ENCODE data around the gene SUOX.
"Not testable (repeated sequence)": the region's sequence is repeated elsewhere in the genome, so short reads cannot be mapped to it uniquely, and the experiment has no call there.

The SUOX gene

DNA sequence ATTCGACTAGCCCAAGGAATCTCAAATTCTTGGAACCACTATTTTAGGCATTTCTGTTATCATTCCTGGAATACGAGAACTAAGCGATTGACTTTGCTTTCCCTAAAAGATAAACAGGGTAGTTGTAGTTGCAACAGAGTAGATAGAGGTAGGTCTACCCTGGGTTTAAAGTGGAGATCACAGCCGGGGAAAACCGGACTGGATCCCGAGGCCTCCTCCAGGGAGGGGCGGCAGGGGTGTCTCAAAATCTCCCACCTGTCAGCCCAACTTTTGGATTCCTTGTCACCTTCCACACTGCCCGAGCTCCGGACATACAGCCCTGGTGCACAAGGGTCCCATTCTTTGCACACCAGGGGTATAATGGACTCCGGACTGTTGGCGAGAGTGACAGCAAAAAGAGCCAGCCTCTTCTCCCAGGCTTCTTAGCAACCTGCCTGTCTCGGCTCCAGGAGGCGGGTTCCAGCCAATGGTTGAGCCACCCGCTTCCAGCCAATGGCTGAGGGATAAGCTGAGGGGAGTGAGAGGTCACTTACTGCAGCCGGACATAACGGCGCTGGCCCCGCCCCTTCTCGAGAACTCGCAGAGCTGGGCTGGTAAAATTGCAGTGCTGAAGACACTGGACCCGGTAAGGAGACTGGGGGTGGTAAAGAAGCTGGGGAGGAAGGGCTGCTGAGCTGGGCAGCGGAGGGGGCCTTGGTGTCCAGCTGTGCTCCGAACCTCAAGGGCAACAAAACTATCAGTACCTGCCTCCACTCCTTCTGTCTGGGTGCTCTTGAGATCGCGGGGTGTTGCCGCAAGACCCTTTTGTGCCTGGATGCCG is at the start of gene SUOX:
Gene SUOX, plus strand, starts transcription at position 562 of the 820 bp plus-strand sequence. CDS start 4,946 bp downstream, outside the sequence.
- ATAC-seq, result peak; percentile 80
- DNase-seq, result peak; percentile 63

DNA sequence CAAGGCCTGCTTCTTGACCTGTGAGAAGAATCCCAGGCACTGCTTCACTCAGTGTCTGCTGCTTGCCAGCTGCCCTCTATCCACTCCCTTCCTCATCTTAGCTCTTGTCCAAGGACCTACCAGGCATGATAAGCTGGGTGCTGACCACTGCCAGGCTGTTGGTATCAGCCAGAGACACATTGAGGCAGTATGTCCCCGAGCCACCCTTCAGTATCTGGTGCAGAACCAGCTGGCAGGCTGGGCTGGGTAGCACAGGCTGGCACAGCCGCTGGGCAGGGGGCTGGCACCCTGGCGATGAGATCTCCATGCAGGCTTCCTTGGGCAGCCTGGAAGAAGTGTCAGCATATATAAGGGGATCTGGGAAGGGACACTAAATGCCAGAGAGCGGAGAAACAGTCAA is 41.7 kb upstream of the SUOX start:
- ATAC-seq, result no peak
- no peak for DNase-seq

- peak; percentile 76 for ATAC-seq
- peak; percentile 63 for DNase-seq
These were observed 41.1 kb upstream of the SUOX start for GRCh38 chr12:55955800-55956508.

DNA sequence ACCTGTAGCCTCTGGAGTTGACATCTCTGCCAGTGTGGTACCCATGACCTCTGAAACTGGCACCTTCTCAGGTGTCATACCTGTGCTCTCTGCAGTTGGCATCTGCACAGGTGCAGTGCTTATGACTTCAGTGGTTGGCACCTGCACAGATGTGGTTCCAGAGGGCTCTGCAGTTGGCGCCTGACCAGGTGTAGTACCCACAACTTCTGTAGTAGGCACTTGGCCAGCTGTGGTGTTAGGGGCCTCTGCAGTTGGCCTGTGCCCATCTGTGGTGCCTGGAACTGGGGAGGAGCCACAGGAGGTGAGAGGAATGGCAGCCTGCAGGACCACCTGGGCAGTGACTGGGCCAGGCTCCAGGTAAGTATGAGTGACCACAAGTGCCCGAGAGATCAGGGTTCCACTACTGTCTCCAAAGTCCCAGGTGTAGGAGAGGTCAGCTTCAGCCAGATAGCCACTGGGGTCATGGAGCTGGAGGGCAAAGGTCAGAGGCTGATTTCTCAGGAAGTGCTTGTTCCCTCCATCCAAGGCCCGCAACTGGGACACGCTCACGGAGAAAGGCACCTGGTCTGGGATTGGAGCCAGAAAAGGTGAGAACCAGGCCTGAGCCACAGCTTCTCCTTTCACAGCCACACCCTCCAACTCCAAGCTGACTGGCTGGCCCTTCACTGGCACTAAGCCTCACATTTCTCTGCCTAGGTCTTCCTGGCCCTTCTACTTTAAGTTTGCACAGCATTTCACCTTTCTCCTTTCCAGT is 39.8 kb upstream of the SUOX start:
- DNase-seq (no peak), ATAC-seq (no peak)

GRCh38 chr12:55963760-55964159 is 33.3 kb upstream of the SUOX start:
- no peak for DNase-seq
- no peak for ATAC-seq

GRCh38 chr12:55965240-55965639 is 31.8 kb upstream of the SUOX start:
- no peak for DNase-seq
- no peak for ATAC-seq

DNA sequence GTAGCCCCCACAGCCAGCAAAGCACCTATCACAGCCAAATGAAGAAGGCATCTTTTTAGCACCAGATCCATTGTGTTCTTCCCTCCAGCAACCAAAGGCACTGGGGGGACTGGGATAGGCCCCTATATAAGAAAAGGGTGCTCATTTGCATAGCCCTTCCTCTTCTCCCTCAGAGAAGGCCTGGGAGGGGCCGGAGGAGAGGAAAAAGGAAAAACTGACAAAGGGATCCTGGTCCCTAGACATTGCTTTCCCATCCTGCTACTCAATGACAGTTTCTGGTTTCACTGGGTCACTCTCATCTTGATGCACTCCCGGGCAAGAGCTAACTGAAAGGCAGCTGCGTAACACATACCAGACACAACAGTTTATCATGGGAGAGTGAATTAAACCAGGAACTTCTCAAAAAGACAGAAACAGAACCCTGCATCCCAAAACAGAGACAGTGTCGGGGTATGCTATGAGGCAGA is 31.1 kb upstream of the SUOX start, which contains the start of gene PMEL:
Gene PMEL, minus strand, starts transcription at position 102 of the 467 bp plus-strand sequence. Its CDS starts 31 bp downstream, at position 71.
- ATAC-seq (no peak), DNase-seq (no peak)

- DNase-seq (peak; percentile 97), ATAC-seq (peak; percentile 96)
These were observed 30.4 kb upstream of the SUOX start, which contains the start of gene CDK2 for GRCh38 chr12:55966408-55967281. TSS of gene CDK2 (plus strand) at chr12:55966830. CDS start at chr12:55967009, 179 bp downstream.

GRCh38 chr12:55969356-55969755 is 27.7 kb upstream of the SUOX start:
- DNase-seq, result no peak
- ATAC-seq, result no peak

DNA sequence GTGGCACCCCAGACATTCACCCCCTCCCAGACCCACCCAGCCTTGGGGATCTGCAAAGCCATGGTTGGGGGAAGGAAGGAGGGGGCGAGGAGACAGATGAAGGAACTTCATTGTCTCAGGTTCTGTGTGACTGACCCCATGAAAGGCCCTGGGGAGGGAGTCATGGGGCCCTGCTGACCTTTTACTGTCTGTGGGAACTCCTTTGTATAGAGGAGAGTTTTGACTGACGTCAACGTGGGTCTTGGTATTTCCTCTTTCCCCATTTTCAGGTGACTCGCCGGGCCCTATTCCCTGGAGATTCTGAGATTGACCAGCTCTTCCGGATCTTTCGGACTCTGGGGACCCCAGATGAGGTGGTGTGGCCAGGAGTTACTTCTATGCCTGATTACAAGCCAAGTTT is 26.3 kb upstream of the SUOX start:
- no peak for ATAC-seq
- no peak for DNase-seq

DNA sequence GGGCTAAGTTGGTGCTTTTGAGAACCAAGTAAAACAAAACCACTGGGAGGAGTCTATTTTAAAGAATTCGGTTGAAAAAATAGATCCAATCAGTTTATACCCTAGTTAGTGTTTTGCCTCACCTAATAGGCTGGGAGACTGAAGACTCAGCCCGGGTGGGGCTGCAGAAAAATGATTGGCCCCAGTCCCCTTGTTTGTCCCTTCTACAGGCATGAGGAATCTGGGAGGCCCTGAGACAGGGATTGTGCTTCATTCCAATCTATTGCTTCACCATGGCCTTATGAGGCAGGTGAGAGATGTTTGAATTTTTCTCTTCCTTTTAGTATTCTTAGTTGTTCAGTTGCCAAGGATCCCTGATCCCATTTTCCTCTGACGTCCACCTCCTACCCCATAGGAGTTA is 25.0 kb upstream of the SUOX start:
- no peak for ATAC-seq
- DNase-seq, result no peak

GRCh38 chr12:55972456-55972855 is 24.6 kb upstream of the SUOX start:
- DNase-seq (no peak), ATAC-seq (no peak)

DNA sequence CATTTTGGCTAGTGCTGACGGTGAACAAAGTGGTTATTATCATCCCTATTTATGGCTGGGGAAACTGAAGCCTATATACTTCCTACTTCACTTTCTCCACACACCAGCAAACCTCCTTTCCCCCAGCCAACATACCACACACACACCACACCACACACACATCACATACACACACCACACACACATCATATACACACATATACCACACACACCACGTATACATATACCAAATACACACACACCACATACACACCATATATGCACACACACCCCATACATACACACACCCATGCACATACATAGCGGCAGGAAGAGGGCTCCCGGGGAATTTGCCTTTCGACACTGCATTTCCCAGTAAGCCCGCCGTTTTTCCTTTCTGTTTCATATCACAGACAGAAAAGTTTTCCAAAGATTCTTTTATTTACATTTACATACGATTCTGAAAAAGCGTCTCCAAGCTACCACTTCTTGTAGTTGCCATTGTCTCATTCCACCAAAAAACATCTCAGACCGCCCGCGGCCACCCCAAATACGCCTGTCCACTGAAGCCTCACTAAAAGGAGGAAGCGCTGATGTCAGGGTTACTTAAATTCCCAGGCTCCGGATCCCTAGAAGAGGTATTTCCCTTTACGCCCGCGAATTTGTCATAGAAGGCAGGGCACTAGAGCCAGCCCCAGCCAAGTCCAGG is 24.0 kb upstream of the SUOX start:
- ATAC-seq (no peak), DNase-seq (no peak)

DNA sequence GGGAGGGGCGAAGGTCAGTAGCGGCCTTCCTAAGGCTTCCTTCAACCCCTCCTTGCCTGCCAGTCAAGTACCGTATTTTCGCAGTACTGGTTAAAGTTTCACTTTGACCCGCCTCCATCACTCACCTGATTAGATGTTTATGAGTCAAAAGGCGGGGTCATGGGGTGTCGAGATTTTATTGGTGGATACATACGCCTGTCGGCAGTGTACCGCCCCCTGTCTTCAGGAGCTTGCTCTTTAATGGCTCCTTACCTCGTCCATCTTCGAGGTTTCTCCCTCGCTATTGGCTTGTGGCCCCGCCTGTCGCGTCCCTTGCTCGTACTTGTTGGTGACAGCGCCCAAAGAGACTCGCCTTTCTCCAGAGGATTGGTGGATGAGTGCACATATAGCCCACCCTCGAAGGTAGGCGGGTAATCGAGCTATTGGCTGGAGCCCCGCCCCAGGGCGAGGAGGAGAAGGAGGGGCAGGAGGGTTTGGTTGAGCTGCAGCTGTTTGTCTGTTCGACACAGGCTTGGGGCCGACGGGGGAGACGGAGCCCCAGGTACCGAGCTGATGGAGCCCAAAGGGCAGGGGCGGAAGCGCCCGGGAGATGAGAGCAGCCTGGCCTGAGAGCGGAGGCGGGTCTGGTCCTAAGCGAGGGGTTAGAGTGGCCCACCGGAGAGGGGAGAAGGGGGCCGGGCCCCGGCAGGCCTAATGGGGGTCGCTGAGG is 23.3 kb upstream of the SUOX start, which contains the start of gene RAB5B:
Gene RAB5B, plus strand, starts transcription at position 480 of the 709 bp plus-strand sequence. CDS start 12,883 bp downstream, outside the sequence.
- DNase-seq (peak; percentile 96), ATAC-seq (peak; percentile 95)

- DNase-seq (peak; percentile 44), ATAC-seq (peak; percentile 3)
These were observed 22.8 kb upstream of the SUOX start for GRCh38 chr12:55974308-55974730.

- DNase-seq (no peak), ATAC-seq (no peak)
These were observed 18.7 kb upstream of the SUOX start for GRCh38 chr12:55978393-55978792.

DNA sequence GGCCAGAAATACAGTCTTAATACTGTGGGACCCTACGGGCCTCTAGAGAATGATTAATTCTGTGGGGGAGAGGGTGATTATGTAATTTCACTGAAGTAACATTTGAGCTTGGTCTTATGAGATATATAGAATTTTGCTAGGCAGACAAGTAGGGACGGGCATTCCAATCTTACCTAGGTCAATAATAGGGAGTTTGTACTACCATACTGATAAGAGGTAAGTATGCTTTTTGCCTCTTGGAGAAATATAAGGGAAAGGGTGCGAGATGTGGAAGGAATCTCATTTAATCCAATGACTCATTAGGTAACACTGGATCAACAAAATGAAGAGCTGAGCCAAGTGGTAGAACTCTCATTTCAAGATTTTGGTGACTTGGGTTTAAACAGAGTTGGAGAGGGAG is 18.0 kb upstream of the SUOX start:
- DNase-seq, result no peak
- no peak for ATAC-seq

GRCh38 chr12:55981882-55982281 is 15.2 kb upstream of the SUOX start:
- not testable (repeated sequence) for DNase-seq, ATAC-seq

- DNase-seq (no peak), ATAC-seq (no peak)
These were observed 14.6 kb upstream of the SUOX start for GRCh38 chr12:55982319-55982936.
